NCI-H2196 treated with DMSO at 0.1 percent for 48 hours (cell line): Measurements from ENCODE around the gene TOE1.
A peak's percentile ranks its signal among the peaks of the same experiment; 100 is the strongest.
"Not testable (repeated sequence)": the region's sequence is repeated elsewhere in the genome, so short reads cannot be mapped to it uniquely, and the experiment has no call there.

Experiments used
- DNase-seq: peaks from one replicate; lab custom pipeline; 2025; ENCODE audit not compliant: unreplicated experiment; lab: John Stamatoyannopoulos, UW

Gene TOE1

DNA sequence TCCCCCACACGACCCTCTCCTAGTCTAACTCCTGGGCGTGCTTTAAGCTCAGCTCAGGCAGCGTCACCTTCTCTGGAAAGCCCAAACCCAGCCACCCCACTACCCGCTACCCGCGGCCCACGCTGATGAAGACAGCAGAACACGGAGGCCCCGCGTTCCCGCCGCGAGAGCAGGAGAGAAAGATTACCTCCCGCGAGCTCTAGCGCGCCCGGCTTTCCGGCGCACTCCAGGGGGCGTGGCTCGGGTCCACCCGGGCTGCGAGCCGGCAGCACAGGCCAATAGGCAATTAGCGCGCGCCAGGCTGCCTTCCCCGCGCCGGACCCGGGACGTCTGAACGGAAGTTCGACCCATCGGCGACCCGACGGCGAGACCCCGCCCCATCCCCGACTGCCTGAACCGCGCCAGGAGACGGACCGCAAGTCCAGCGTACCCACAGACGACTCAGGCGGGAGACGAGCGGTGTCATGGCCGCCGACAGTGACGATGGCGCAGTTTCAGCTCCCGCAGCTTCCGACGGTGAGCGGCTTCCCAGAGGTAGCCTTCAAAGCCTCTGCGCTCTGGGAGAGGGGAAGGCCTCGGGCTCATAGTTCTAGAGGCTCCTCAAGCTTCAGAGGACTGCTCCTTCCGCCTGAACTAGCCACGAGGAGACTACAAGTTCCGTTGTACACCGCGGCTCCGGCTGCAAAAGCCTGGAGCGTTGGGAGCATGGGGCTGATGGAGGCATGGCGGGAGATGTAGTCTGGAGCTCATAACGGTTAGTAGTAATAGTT lies at the start of gene TOE1, which contains the start of gene MUTYH:
Gene TOE1, plus strand, starts transcription at position 382 of the 770 bp plus-strand sequence. Its CDS starts 83 bp downstream, at position 465.
Gene MUTYH, minus strand, starts transcription at position 652 of the 770 bp plus-strand sequence. CDS start 5,935 bp downstream, outside the sequence.
- DNase-seq: peak; percentile 93

- not testable (repeated sequence) for DNase-seq
These were observed 49.0 kb upstream of the TOE1 start for GRCh38 chr1:45291002-45291401.

DNA sequence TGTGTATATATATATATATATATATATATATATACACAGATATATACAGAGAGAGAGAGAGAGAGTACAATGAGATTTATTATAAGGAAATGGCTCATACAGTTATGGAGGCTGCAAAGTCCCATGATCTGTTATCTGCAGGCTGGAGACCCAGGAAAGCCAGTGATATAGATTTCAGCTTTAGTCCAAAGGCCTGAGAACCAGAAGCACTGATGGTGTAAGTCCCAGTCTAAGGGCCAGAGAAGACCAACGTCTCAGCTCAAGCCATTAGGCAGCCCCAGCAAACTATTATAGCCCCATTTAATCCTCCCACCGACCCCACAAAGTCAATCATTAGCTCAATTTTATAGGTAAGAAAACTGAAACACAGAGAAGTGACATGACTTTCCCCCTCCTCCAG lies 48.3 kb upstream of the TOE1 start:
- DNase-seq: no peak

DNA sequence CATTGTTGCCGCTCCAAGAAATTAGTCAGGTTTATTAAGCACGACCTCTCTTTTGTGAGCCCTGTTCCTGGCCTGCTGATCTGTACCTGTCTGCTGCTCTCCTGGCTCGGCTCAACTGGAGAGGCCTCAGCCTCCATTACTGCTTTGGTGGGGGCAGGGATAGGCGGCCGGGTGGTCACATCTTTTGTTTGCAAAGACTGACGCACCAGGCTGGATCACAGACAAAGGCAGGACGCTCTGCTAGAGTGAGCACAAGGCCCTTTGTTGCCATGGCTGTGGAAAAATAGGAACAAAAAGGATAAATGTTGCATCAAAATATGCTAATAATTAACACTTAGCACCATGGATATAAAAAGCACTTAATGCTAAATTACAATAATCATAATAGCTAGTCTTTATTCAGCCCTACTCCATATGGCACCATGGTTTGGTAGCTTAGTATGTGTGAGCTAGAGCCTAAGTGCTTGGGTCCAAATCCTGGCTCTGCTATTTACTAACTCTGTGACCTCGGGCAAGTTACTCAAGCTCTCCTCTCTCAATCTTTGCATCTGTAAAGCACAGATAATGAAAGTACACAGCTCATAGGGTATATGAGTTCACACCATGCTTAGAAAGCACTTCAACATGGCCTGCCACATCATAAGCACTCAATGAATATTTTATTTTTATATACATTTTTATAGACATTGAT lies 42.2 kb upstream of the TOE1 start:
- DNase-seq: no peak

- no peak for DNase-seq
These were observed 40.7 kb upstream of the TOE1 start for GRCh38 chr1:45299296-45299695.

DNA sequence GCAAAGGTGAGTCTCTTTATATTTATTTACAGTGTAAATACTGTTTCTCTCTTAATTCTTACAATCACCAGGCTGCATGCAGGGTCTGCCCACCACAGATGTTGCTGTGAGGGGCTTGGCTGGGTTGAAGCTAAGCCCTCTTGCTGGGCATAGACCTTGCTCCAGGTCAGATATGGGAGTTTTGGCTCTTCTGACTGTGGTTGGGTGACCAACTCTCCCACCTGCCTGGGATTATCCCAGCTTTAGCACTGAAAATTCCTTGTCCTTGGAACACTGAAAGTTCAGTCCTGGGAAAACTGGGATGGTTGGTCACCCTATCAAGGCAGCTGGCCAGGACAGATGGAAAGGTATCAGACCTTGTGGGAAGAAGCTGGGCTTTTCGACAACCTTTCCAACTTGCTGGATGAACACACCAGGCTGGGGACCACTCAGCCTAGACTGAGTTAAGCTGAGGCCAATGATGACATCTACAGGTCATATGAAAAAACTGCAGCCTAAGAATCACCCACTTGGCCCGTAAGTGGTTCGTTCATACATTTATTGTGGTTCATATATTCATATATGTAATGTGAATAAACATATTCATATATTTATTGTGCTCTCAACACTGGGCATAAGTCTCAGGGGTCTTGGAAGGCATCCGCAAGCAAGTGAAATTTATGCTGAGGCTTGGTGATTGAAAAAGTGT lies 39.8 kb upstream of the TOE1 start:
- DNase-seq: peak; percentile 64

- DNase-seq: no peak
These were observed 39.3 kb upstream of the TOE1 start for GRCh38 chr1:45300669-45300997.

GRCh38 chr1:45302505-45303150 lies 37.3 kb upstream of the TOE1 start:
- DNase-seq: no peak

- peak; percentile 95 for DNase-seq
These were observed 36.3 kb upstream of the TOE1 start for GRCh38 chr1:45303520-45304310.

- peak; percentile 51 for DNase-seq
These were observed 35.5 kb upstream of the TOE1 start for GRCh38 chr1:45304311-45305081.

GRCh38 chr1:45305231-45305630 lies 34.7 kb upstream of the TOE1 start:
- DNase-seq: no peak

- no peak for DNase-seq
These were observed 33.7 kb upstream of the TOE1 start for GRCh38 chr1:45306319-45306718.

GRCh38 chr1:45306905-45307304 lies 33.1 kb upstream of the TOE1 start:
- no peak for DNase-seq

DNA sequence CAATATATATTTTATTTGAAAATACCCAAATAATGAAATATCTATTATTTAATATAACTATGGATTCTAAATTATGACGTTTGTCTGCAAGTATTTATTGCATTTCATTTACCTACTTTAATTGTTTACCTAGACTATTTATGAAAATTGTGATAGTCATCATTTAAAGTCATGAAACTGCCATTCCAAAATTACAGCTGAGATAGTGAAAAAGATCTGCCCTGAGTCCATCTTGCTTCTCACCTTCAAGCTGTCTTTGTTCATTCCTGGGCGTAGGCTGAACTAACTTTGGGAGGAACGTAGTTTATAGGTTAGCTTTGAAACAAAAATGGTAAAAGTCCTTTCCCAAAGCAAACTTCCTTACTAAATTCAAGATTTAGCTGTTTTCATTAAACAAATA lies 25.7 kb upstream of the TOE1 start:
- no peak for DNase-seq

- no peak for DNase-seq
These were observed 22.8 kb upstream of the TOE1 start for GRCh38 chr1:45317166-45317565.

- no peak for DNase-seq
These were observed 20.2 kb upstream of the TOE1 start for GRCh38 chr1:45319761-45320160.

- DNase-seq: no peak
These were observed 18.5 kb upstream of the TOE1 start for GRCh38 chr1:45321444-45321843.

GRCh38 chr1:45322486-45323040 lies 17.4 kb upstream of the TOE1 start:
- DNase-seq: no peak

GRCh38 chr1:45325851-45326506 lies 14.0 kb upstream of the TOE1 start:
- DNase-seq: no peak
